ENCODE measurements around the gene RHOF. TPM values are rescaled to one million over a fixed set of nuclear protein-coding genes. Genes with fewer than 3 reads are reported as not detected.

RHOF gene
- total and polyA plus RNA-seq, 4 donors: 0.97 to 7.0 (median 3.5) TPM

- Histone ChIP-seq H3K27me3 (ENCODE audit: control insufficient read depth in 4 of 4, insufficient read depth in 4 of 4, low read length in 3 of 4) (no peaks in the 10 kb centered on the region), H3K9me3 (ENCODE audit: control insufficient read depth in 4 of 4, low read length in 3 of 4) (no peaks in the 10 kb centered on the region), H3K9ac (ENCODE audit: low read depth in 1 of 2, low read length in 2 of 2) (no peak overlapping the region), H3K4me1 (ENCODE audit: control insufficient read depth in 4 of 4, insufficient read depth in 4 of 4, low read length in 3 of 4) (no peaks in the 10 kb centered on the region), H3K27ac (ENCODE audit: low read depth in 1 of 2, low read length in 2 of 2) (no peak overlapping the region), H3K4me3 (ENCODE audit: low read depth in 1 of 3, low read length in 3 of 3) (no peak overlapping the region), H3K36me3 (ENCODE audit: control insufficient read depth in 4 of 4, insufficient read depth in 3 of 4, low read depth in 1 of 4, low read length in 3 of 4) (peaks cover 0 to 3% (median under 1%) of the 10 kb centered on the region in 4 donors)
- TF ChIP-seq HNF4A (conservative IDR thresholded peaks at IDR 0.05): no peak
- no peak for TF ChIP-seq MAX (IDR thresholded peaks at IDR 0.05)
- no peak for TF ChIP-seq RAD21 (IDR thresholded peaks at IDR 0.05)
- TF ChIP-seq EGR1 (IDR thresholded peaks at IDR 0.05; ENCODE audit: low read depth in 2 of 2): no peak
- TF ChIP-seq SP1 (IDR thresholded peaks at IDR 0.05): no peak
- TF ChIP-seq, protein P1, sequence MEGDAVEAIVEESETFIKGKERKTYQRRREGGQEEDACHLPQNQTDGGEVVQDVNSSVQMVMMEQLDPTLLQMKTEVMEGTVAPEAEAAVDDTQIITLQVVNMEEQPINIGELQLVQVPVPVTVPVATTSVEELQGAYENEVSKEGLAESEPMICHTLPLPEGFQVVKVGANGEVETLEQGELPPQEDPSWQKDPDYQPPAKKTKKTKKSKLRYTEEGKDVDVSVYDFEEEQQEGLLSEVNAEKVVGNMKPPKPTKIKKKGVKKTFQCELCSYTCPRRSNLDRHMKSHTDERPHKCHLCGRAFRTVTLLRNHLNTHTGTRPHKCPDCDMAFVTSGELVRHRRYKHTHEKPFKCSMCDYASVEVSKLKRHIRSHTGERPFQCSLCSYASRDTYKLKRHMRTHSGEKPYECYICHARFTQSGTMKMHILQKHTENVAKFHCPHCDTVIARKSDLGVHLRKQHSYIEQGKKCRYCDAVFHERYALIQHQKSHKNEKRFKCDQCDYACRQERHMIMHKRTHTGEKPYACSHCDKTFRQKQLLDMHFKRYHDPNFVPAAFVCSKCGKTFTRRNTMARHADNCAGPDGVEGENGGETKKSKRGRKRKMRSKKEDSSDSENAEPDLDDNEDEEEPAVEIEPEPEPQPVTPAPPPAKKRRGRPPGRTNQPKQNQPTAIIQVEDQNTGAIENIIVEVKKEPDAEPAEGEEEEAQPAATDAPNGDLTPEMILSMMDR (IDR thresholded peaks at IDR 0.05; ENCODE audit: low read depth, low read length, missing input control): no peak
- no peak for TF ChIP-seq GABPA (IDR thresholded peaks at IDR 0.05 in 1 of 2, conservative IDR thresholded peaks at IDR 0.05 in 1 of 2)
- no peak for TF ChIP-seq YY1 (IDR thresholded peaks at IDR 0.05)
- no peak for DNase-seq (ENCODE audit: low spot score)
- WGBS: 86% methylated on average over 6 of the region's 6 CpGs
Observed at GRCh38 chr12:121729021-121729420, 64.5 kb downstream of the RHOF start.

Other genes with a start within 250 kb of the RHOF start
- 10 to 100 TPM; 13.7 to 34.2 TPM for gene KDM2B, start 212.7 kb downstream of the RHOF start, total RNA-seq
- gene KDM2B, start 212.7 kb downstream of the RHOF start, polyA plus RNA-seq: 1 to 10 TPM; 7.0 to 7.4 TPM
- 1 to 10 TPM; 5.3 to 8.7 TPM for gene ORAI1, start 167.2 kb downstream of the RHOF start, total RNA-seq
- 10 to 100 TPM in 1 of 2 donors, 1 to 10 TPM in 1; 9.8 to 10.9 TPM for gene ORAI1, start 167.2 kb downstream of the RHOF start, polyA plus RNA-seq
- gene MORN3, start 124.0 kb downstream of the RHOF start, total RNA-seq: under 1 TPM; 0.05 to 0.08 TPM
- gene MORN3, start 124.0 kb downstream of the RHOF start, polyA plus RNA-seq: under 1 TPM; 0.06 to 0.13 TPM
- gene TMEM120B, start 80.9 kb downstream of the RHOF start, total RNA-seq: 1 to 10 TPM; 5.0 to 9.2 TPM
- gene TMEM120B, start 80.9 kb downstream of the RHOF start, polyA plus RNA-seq: 1 to 10 TPM; 1.6 to 1.7 TPM
- 1 to 10 TPM; 4.3 to 7.9 TPM for gene SETD1B, start 10.3 kb upstream of the RHOF start, total RNA-seq
- gene SETD1B, start 10.3 kb upstream of the RHOF start, polyA plus RNA-seq: 1 to 10 TPM; 1.8 to 5.8 TPM
- 100 to 1,000 TPM in 1 of 2 donors, 10 to 100 TPM in 1; 31.3 to 620 TPM for gene HPD, start 65.2 kb upstream of the RHOF start, total RNA-seq
- gene HPD, start 65.2 kb upstream of the RHOF start, polyA plus RNA-seq: 100 to 1,000 TPM; 397 to 812 TPM
- gene PSMD9, start 95.1 kb upstream of the RHOF start, total RNA-seq: 10 to 100 TPM; 39.0 to 52.3 TPM
- gene PSMD9, start 95.1 kb upstream of the RHOF start, polyA plus RNA-seq: 10 to 100 TPM; 50.1 to 57.6 TPM
- 1 to 10 TPM; 1.6 to 4.0 TPM for gene CFAP251, start 124.9 kb upstream of the RHOF start, total RNA-seq
- gene CFAP251, start 124.9 kb upstream of the RHOF start, polyA plus RNA-seq: 1 to 10 TPM; 1.8 to 2.1 TPM
- gene BCL7A, start 228.2 kb upstream of the RHOF start, total RNA-seq: 1 to 10 TPM; 5.9 to 8.3 TPM
- gene BCL7A, start 228.2 kb upstream of the RHOF start, polyA plus RNA-seq: 1 to 10 TPM; 3.5 to 4.0 TPM